Hematopoietic multipotent progenitor cell treated with erythropoietin and hydrocortisone succinate and interleukin-3 and kit ligand, for 15 days (in vitro differentiated cells): ENCODE data around the gene CATSPER2.
"Not testable (repeated sequence)": the region's sequence is repeated elsewhere in the genome, so short reads cannot be mapped to it uniquely, and the experiment has no call there.

Experiments used
- DNase-seq: peaks from one replicate; pipeline ENCODE4 v3.0.0-alpha.2; 2015; ENCODE audit warnings: low spot score

The CATSPER2 gene

GRCh38 chr15:43593328-43594190, 55.1 kb downstream of the CATSPER2 start, which contains the start of gene CKMT1B:
CKMT1B (plus strand) TSS chr15:43594027; CDS start chr15:43594219, 192 bp downstream.
- DNase-seq: not testable (repeated sequence)

GRCh38 chr15:43592841-43593240, 55.8 kb downstream of the CATSPER2 start:
- not testable (repeated sequence) for DNase-seq

GRCh38 chr15:43589778-43590466, 58.7 kb downstream of the CATSPER2 start, which contains the start of gene PPIP5K1:
PPIP5K1 (minus strand) TSS chr15:43590208; CDS start chr15:43584504, 5,704 bp downstream.
- not testable (repeated sequence) for DNase-seq
